Measurements from ENCODE around the gene UGT1A6.

DNA sequence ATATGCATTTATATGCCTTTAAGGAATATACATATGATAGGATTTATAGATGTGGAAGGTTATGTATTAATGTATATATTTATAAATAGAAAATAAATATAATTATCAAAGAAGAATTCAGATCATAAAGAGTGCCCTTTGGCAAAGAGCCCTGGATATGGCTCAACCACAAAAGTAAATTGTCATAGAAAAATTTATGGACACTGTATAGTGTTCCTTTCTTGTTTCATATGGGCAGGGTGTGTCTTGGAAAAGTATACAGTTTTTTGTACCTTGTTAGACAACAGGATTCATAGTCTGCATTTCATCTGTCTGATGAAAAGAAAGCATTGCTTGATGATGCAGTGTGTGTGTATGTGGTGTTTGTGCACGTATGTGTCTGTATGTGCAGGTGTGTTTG, 8.1 kb upstream of the UGT1A6 start:
- TF ChIP-seq, protein P1, sequence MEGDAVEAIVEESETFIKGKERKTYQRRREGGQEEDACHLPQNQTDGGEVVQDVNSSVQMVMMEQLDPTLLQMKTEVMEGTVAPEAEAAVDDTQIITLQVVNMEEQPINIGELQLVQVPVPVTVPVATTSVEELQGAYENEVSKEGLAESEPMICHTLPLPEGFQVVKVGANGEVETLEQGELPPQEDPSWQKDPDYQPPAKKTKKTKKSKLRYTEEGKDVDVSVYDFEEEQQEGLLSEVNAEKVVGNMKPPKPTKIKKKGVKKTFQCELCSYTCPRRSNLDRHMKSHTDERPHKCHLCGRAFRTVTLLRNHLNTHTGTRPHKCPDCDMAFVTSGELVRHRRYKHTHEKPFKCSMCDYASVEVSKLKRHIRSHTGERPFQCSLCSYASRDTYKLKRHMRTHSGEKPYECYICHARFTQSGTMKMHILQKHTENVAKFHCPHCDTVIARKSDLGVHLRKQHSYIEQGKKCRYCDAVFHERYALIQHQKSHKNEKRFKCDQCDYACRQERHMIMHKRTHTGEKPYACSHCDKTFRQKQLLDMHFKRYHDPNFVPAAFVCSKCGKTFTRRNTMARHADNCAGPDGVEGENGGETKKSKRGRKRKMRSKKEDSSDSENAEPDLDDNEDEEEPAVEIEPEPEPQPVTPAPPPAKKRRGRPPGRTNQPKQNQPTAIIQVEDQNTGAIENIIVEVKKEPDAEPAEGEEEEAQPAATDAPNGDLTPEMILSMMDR (IDR thresholded peaks at IDR 0.05; ENCODE audit: low read length) = no peak
- TF ChIP-seq EZH2phosphoT487 (IDR thresholded peaks at IDR 0.05; ENCODE audit: low read length) (no peak), EZH2 (optimal IDR thresholded peaks at IDR 0.05; ENCODE audit: low read depth, low read length) (no peak)

Data from MM.1S (cell line).